ENCODE measurements around the gene LRRC39.
"Not testable (repeated sequence)": the region's sequence is repeated elsewhere in the genome, so short reads cannot be mapped to it uniquely, and the experiment has no call there.

Gene LRRC39

DNA sequence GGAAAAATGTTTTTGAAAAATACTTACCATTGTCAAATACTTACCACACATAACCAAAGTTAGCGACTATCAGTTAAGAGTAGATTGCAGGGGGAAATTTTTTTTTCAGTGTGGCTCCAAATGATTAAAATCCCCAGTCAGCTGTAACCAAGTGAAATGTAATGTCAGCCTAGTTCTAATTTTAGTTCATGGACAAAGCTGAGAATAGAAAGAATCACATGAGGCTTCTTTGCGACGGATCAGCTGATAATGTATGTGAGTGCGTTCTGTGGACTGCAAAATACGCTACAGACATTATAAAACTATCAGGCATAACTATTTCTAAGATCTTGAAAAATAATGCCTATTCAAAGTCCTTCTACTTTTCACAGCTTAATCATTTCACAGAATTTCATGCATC, at the start of gene LRRC39:
LRRC39 (minus strand) TSS at position 166 of the 400 bp plus-strand sequence. CDS start 9,740 bp downstream, outside the sequence.
- no peak for DNase-seq (ENCODE audit: low read depth)

DNA sequence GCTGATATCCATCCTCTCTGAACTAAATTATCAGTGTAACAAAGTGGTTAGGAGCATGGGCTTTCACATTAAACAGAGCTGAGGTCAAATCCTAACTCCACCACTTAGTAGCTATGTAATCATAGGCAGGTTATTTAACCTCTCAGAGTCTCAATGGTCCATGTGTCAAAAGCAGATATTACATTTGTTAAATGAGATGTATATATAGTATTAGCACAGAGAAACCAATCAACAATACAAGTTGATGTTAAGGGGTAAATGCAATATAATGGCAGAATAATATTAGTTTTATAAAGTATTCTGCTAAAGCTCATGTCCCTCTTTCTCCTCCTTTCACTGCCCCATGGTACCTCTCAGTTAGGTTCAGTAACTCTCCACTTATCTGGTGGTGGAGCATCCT, 44.4 kb upstream of the LRRC39 start:
- DNase-seq (ENCODE audit: low read depth), result no peak

DNA sequence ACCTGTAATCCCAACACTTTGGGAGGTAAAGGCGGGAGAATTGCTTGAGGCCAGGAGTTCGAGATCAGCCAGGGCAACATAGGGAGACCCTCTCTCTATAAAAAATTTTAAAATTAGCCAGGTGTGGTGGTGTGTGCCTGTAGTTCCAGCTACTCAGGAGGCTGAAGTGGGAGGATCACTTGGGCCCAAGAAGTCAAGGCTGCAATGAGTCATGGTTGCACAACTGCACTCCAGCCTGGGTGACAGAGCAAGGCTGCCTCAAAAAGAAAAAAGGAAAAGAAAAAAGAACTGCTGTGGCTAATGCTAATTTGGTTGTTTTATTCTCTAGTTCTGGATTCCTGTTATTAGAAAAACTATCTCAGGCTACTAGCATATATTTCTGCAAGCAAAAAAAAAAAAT, 41.8 kb upstream of the LRRC39 start:
- no peak for DNase-seq (ENCODE audit: low read depth)

DNA sequence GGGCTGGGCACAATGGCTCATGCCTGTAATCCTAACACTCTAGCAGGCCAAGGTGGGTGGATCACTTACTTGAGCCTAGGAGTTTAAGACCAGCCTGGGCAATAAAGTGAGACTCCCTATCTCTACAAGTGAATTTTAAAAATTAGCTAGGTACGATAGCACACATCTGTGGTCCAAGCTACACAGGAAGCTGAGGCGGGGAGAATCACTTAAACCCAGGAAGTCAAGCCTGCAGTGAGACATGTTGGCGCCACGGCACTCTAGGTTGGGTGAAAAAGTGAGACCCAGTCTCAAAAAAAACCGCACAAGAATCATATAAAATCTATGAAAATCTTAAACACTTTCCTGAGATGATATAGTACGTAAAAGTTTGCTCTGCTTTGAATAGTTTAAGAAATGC, 41.4 kb upstream of the LRRC39 start:
- no peak for DNase-seq (ENCODE audit: low read depth)

DNA sequence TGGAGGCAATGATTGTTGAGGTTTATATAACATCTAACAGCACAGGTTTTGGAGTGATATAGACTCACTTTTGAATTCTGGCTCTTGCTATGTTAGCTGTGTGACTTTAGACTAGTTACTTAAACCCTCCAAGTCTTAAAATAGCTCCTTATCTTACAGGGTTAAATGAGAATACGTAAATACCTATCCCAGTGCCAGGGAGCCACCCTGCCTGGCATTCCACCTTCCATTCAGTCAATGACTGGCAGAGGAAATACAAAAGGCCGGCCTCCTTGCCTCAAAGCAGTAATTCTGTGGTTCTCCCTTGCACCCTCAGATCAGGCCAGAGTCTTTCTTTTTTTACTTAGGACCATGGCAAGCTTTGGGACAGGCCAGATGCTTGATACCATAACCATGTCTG, 39.8 kb upstream of the LRRC39 start:
- no peak for DNase-seq (ENCODE audit: low read depth)

DNA sequence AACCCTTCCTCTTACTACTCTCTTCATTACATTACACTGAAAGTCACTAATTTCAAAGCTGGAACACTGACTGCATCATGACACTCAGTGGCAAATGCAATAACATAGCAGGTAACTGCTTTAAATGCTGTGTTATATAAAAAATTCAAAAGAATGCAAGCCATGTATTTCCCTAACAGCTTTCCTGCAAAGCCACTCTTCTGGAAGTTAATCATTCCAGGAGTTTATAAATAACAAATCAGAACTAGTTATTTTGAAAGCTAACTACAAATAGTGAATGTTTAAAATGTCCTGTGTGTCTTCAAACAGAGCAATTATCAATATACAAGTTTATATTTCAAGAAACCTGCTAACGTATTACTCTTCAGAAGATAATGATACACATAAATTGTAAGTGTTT, 37.0 kb upstream of the LRRC39 start:
- DNase-seq (ENCODE audit: low read depth), result no peak

DNA sequence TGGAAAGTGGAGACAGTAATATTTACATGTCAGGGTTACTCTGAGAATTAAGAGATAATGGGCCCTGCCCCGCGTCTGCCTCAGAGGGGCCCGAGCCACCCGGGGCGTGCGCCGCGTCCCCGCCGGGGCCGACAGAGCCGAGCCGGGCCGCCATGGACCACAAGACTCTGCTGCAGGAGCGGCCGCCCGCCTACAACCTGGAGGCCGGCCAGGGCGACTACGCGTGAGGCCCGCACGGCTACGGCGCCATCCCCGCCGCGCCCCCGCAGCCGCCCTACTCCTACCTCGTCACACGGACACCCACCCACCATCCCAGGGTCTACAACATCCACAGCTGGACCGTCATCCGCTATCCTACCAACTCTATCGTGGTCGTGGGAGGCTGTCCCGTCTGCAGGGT, 35.1 kb upstream of the LRRC39 start:
- no peak for DNase-seq (ENCODE audit: low read depth)

DNA sequence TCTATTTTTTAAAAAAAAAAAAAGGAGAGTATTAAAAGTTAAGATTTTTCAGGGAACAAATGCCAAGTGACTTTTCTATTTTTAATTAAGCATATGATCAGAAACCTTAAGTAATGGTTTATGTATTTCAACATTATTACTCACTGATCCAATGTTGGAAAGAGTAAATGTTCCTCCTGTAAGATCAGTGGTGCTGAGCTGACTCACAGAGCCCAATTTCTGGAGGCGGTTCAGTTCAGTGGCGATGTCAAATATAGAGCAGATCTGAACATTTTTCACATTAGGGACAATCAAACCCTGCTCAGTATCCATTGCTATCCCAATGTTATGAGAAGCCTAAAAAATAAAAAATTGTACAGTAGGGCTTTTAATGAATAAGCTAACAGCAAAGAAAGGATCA, 28.2 kb upstream of the LRRC39 start:
- DNase-seq (ENCODE audit: low read depth), result no peak

DNA sequence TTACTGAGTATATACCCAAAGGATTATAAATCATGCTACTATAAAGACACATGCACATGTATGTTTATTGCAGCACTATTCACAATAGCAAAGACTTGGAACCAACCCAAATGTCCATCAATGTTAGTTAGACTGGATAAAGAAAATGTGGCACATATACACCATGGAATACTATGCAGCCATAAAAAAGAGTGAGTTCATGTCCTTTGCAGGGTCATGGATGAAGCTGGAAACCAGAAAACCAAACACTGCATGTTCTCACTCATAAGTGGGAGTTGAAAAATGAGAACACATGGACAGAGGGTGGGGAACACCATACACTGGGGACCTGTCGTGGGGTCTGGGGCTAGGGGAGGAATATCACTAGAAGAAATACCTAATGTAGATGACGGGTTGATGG, 27.5 kb upstream of the LRRC39 start:
- DNase-seq (ENCODE audit: low read depth), result not testable (repeated sequence)

DNA sequence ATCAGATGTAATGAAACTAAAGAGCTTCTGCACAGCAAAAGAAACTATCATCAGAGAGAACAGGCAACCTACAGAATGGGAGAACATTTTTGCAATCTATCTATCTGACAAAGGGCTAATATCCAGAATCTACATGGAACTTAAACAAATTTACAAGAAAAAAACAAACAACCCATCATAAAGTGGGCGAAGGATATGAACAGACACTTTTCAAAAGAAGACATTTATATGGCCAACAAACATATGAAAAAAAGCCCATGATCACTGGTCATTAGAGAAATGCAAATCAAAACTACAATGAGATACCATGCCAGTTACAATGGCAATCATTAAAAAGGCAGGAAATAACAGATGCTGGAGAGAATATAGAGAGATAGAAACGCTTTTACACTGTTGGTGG, 27.0 kb upstream of the LRRC39 start:
- not testable (repeated sequence) for DNase-seq (ENCODE audit: low read depth)

DNA sequence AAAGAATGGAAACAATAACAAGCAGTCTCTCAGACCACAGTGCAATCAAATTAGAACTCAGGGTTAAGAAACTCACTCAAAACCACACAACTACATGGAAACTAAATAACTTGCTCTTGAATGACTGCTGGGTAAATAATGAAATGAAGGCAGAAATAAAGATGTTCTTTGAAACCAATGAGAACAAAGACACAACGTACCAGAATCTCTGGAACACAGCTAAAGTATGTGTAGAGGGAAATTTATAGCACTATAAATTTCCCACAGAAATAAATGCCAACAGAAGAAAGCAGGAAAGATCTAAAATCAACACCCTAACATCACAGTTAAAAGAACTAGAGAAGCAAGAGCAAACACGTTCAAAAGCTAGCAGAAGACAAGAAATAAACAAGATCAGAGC, 24.6 kb upstream of the LRRC39 start:
- DNase-seq (ENCODE audit: low read depth), result not testable (repeated sequence)

DNA sequence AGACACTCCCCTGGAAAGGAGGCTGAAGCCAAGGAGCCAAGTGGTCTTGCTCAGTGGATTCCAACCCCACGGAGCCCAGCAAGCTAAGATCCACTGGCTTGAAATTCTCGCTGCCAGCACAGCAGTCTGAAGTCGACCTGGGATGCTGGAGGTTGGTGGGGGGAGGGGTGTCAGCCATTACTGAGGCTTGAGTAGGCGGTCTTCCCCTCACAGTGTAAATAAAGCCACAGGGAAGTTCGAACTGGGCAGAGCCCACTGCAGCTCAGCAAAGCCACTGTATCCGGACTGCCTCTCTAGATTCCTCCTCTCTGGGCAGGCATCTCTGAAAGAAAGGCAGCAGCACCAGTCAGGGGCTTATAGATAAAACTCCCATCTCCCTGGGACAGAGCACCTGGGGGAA, 22.0 kb upstream of the LRRC39 start:
- not testable (repeated sequence) for DNase-seq (ENCODE audit: low read depth)

DNA sequence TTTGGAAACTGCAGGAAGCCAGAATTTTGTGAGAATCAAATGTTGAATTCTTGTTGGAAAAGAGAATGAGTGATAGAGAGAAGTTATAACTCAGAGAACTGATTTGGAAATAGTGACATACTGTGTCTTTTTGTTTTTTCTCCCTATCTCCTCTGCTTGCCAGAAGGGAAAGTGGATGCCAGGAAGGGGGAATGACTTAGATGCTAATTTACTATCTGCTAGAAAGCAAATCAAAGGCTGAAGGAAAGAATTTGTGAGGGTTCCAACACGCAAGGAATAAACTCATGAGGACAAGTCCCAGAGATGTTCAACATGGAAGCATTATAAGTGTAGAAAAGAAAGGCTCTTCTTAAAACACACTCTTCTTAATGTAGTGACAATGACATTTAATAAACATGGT, 20.5 kb upstream of the LRRC39 start:
- DNase-seq (ENCODE audit: low read depth), result no peak

DNA sequence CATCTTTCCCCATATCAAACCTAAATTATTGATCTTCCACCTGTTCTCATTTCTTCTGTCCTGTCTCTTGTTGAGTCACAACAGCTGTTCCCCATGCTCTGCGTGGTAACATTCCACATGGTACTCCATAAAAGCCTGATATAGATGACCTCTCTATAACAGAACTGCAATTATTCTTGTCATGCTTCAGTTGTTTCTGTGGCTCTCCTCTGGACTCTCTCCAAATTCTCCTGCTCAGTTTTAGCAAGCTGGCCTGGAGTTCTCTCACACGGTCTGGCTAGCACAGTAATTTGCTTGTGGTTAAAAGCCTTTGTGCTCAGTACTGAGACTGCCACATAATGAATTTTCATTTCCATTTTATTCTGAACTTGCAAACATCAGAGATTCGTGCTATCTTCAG, 10.6 kb upstream of the LRRC39 start:
- DNase-seq (ENCODE audit: low read depth), result peak; percentile 69

DNA sequence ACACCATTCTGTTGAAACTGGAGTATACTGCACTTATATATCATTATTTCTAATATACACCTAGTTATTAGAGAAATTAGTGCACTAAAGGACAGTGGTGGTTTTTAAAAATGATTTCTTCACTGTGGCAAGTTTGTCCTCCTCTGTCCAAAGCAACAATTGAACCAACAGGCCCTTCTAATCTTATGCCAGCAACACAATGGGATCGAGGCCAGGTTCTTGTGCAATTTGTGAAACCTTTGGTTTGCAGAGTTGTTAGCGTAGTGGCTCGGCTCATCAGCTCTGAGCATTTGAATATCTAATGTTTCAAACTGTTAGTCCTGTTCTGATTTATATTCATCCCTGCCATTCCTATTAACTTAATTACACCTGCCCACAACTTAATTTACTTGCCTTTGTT, 9.9 kb upstream of the LRRC39 start:
- DNase-seq (ENCODE audit: low read depth), result no peak

DNA sequence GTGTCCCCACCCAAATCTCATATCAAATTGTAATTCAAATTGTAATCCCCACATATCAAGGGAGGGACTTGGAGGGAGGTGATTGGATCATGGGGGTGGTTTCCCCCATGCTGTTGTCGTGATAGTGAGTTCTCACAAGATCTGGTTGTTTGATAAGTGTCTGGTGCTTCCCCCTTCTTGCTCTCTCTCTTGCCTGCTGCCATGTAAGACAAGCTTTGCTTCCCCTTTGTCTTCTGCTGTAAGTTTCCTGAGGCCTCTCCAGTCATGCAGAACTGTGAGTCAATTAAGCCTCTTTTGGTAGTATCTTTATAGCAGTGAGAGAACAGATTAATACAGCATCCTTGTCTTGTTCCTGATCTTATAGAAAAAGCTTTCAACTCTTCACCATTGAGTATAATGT, 6.5 kb upstream of the LRRC39 start:
- DNase-seq (ENCODE audit: low read depth), result no peak

DNA sequence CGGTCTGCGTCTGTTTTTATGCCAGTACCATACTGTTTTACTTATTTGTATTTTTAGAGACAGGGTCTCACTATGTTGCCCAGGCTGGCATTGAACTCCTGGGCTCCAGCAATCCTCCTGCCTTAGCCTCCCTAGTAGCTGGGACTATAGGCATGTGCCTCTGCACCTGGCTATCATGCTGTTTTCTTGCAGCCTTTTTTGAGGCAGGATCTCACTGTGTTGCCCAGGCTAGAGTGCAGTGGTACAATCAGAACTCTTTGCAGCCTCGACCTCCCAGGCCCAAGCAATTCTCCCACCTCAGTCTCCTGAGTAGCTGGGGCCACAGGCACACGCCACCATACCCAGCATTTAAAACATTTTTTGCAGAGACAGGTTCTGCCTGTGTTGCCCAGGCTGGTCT, 5.3 kb upstream of the LRRC39 start:
- no peak for DNase-seq (ENCODE audit: low read depth)

DNA sequence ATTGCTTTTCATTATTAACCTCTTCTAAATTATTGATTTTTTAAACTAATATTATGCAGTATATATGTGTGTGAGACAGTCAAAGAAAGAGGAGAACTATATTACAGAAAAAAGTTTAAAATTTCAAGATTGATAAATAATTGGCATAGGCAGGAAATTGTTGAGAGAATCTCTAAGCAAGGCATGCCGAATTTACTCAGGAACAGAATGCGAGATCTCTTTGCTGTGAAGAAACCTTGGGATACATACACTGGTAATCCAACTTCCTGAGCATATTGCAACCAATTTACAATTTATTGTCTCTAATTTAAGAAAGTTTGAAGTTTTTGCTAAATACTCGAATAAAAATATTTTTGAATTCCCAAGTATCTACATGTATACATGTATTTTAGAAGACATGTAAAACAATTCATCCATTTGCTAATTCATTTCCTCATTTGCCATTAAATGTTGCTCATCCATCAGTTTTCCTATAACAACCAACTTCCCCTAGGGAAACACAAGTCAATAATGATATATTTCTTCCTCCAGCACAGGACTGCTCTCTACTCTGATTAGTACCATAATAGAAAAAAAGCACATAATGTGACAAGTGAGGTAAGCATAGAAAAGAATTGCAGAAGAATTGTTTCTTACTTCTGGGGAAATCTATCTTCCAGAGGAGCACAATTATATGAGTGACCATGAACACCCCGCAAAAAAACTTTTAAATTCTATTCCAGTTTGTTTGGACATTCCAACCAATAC, 588 bp downstream of the LRRC39 start:
- no peak for DNase-seq (ENCODE audit: low read depth)

DNA sequence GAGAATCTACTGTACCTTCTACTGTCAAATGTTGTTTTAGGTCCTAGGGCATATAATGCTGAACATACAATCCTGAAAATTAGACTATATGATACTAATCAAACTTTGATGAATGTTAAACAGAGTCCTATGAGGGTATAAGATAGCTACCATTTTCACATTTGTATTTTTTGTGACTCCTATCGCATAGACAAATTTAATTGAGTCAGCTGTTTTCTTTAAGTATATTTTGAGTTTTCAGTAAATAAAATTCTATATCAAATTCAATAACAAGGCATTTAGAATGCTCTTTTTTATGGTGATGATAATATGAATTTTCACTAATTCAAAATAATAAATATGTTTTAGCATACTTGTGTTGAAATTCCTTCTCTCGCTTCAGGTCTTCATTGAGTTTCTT, 10.0 kb downstream of the LRRC39 start:
- DNase-seq (ENCODE audit: low read depth), result no peak

DNA sequence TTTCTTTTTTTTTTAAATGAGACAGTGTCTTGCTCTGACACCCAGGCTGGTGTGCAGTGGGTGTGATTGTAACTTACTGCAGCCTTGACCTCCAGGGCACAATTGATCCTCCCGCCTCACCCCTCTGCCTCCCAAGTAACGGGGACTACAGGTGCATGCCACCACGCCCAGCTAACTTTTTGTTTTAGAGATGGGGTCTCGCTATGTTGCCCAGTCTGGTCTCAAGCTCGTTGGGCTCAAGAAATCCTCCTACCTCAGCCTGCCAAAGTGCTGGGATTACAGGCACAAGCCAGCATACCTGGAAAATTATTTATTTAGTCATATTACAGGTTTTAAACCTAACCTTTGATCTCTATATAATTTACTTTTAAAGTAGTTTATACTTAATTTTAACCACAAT, 13.4 kb downstream of the LRRC39 start:
- DNase-seq (ENCODE audit: low read depth), result no peak

DNA sequence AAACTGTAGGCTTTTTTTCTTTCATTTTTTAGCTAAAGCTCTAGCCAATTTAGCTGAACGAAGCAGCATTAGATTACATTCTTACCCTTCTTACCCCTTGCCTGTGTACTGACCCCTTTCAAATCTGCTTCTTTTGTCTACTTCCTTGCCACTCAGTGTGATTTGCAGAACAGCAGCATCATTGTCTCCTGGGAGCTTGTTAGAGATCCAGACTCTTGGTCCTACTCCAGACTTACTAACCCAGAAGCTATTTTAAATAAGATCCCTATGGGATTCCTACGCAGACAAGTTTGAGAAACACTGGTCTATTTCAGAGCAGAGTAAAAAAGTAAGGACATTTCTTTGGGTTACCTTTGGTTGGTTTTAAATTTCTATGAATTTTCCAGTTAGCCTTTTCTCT, 13.8 kb downstream of the LRRC39 start:
- DNase-seq (ENCODE audit: low read depth), result peak; percentile 57

DNA sequence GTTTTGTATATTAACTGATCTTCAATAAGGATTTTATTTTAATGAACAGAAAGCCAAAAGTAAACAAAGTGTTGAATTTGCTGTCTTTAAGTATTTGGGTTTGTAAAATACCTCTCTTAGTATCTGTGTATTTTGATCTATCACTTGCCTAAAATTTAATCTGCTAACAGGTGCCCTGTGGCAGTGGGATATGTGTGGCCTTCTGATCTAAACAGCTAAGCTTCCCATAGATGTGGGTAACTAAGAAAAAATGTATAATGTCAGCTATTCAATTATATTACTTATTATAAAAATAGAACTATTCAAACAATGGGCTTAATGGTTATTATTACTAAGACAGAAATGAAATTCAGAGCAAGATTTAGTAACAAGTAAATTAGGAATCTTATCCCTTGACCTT, 15.2 kb downstream of the LRRC39 start:
- DNase-seq (ENCODE audit: low read depth), result no peak

DNA sequence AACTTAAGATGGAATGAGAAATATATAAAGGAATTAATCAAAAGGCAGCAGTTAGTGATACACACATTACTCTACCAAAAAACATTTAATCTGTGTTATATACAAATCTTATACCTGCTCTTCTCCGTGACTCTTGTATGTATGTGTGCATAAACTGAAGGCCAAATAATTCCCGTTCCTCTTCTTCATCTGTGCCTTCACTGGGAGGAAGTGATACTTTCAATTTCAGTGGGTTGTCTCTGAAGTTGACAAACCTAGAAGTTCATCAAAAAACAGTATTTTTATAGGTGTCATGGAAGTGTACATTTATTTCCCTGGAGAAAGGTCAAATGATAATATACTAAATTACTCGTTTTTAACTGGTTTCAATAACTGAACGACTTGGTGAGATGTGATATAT, 25.8 kb downstream of the LRRC39 start:
- no peak for DNase-seq (ENCODE audit: low read depth)

DNA sequence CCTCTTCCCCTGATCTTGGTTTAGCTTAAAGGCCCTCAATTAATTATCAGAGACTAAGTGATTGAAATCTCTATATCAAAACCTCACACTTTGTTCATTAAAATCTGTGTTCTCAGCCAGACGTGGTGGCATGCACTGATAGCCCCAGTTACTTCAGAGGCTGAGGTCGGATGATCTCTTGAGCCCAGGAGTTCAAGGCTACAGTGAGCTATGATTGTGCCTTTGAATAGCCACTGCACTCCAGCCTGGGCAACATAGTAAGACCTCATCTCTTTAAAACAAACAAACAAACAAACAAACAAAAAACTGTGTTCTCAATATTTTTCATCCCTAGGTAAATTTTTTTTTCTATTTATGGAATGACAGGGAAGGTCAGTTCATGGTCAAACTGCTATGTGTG, 26.4 kb downstream of the LRRC39 start:
- DNase-seq (ENCODE audit: low read depth), result no peak

DNA sequence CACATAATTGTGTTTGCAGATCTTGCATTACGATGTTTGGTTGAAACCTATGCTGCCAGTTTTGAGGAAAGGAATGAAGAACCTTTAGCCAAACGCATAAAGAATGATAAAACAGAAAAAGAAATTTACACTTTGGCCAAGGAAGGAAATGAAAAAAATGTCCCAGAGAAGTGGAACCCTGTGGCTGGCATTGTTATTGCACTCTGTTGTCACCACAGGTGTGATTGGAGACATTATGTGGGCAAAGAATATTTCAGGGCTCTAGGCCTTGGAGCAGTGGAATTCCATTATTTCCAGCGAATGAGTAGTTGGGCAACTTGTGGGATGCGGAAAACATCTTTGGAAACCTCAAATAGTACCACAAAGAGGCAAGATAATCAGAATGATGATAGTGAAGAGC, 30.2 kb downstream of the LRRC39 start:
- DNase-seq (ENCODE audit: low read depth), result no peak

Measured in GM04503 (cell line).